Measurements from ENCODE around the gene SKI.

DNA sequence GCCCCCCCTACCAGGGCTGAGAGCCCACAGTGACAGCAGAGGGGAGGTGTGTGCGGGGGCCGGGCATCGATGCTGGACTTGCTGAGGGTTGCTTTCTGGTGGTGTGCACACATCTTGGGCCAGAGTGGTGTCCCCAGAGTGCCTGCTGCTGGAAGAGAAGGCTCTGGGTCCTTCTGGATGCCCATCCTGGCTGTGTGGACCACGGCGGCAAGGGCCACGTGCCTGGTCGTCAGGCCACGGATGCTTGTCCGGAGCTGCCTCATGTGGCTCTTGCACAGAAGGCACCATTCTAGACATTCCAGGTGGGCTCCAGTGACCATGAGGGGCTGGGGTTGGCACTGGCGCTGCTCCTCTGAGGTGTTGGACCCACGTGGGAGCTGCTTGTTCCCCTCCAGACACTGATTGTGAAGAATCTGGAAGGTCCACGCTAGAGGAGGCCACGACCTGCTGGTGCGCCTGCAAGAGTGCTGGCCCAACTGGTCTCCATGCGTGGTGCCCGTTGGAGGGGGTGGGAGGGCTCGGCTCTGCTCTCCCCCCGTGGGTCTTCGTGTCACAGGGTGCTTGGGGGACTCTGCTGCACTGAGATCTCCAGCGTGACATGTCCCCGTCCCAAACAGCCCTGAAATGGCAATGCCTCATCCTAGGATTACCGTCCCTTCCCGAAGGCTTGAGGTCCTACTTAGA is 25.8 kb downstream of the SKI start:
- TF ChIP-seq, protein P1, sequence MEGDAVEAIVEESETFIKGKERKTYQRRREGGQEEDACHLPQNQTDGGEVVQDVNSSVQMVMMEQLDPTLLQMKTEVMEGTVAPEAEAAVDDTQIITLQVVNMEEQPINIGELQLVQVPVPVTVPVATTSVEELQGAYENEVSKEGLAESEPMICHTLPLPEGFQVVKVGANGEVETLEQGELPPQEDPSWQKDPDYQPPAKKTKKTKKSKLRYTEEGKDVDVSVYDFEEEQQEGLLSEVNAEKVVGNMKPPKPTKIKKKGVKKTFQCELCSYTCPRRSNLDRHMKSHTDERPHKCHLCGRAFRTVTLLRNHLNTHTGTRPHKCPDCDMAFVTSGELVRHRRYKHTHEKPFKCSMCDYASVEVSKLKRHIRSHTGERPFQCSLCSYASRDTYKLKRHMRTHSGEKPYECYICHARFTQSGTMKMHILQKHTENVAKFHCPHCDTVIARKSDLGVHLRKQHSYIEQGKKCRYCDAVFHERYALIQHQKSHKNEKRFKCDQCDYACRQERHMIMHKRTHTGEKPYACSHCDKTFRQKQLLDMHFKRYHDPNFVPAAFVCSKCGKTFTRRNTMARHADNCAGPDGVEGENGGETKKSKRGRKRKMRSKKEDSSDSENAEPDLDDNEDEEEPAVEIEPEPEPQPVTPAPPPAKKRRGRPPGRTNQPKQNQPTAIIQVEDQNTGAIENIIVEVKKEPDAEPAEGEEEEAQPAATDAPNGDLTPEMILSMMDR (IDR thresholded peaks at IDR 0.05): no peak
- TF ChIP-seq POLR2AphosphoS5 (IDR thresholded peaks at IDR 0.05): no peak

All from prostate gland (tissue), 2 donors.